ENCODE results near the gene NTNG2. TPM values are rescaled to one million over a fixed set of nuclear protein-coding genes. Genes with fewer than 3 reads are reported as not detected.

NTNG2 gene
- total RNA-seq, 1 donor from 2014 or later, result 0.58 TPM

DNA sequence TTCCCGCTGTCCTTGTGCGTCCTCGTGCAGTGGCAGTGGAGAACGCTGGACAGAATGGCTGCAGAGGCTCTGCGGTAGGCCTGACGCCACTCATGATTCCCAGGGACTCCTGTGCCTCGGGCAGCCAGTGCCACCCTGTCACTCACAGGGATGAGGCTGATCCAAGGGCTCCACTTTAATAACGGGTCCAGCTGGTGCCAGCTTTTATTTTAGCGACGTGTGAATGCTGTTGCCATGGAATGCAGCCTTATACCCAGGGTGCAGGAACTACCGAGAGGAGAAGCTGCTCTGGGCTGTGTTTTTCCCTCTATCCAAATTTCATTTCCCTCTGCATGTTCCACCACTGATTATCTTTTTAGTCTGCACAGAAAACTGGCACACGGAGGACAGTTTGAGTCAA, 15.8 kb upstream of the NTNG2 start:
- DNase-seq (ENCODE audit: extremely low read depth, low read depth, low spot score), result no peak

DNA sequence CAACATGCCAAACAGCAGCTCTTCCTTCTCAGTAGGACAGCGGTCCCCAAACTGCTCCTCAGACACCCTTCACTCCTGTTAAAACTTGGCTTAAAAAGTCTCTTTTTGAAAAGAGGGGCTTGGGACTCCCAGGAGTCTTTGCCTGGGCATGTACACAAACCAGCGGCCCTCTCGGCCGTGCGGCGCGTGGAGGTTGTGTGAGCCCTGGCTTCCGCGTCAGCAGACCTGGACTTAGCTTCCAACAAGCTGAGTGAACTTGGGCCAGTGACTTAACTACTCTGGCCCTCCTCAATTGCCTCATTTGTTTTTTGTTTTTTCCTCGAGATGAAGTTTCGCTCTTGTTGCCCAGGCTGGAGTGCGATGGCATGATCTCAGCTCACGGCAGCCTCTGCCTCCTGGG, 15.3 kb upstream of the NTNG2 start:
- no peak for DNase-seq (ENCODE audit: extremely low read depth, low read depth, low spot score)

DNA sequence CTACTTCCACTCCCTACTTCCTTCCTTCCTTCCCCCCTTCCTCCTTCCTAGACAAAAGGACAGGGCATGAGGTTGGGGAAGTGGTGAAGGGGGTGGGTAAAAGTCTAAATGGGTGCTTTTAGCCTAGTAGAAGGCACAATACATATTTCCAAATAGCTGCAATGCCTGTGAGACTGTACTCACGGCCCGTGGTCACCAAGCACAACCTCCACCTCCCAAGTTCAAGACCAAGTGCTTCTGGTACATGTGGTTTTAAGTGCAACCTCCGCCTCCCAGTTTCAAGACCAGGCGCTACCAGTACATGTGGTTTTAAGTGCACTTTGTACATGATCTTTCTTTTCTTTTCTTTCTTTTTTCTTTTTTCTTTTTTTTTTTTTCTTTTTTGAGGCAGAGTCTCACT, 14.5 kb upstream of the NTNG2 start:
- DNase-seq (ENCODE audit: extremely low read depth, low read depth, low spot score), result no peak

- DNase-seq (ENCODE audit: extremely low read depth, low read depth, low spot score), result no peak
These were observed 14.0 kb upstream of the NTNG2 start for GRCh38 chr9:132147839-132148238.

- DNase-seq (ENCODE audit: extremely low read depth, low read depth, low spot score), result no peak
These were observed 11.6 kb upstream of the NTNG2 start for GRCh38 chr9:132150256-132150655.

DNA sequence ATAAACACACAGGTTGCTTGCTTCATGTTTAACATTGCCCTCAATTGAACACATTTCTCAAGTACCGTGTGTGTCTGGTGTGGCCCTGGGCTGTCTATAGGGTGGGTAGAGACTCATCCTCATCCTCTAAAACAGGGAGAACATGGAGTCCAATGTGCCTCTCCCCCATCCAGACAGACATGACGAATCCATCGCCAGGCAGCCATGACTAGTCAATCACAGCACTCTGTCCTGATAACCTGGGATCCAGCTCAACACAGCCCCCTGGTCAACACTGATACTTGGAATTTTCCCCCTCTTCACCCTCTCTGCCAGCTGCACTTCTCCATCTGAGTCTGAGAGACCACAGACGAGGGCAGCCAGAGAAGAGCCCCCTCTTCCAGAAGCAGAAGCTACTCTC, 10.7 kb upstream of the NTNG2 start:
- DNase-seq (ENCODE audit: extremely low read depth, low read depth, low spot score), result no peak

GRCh38 chr9:132152231-132152630, 9.6 kb upstream of the NTNG2 start:
- DNase-seq (ENCODE audit: extremely low read depth, low read depth, low spot score), result no peak

GRCh38 chr9:132154863-132155567, 6.8 kb upstream of the NTNG2 start:
- no peak for DNase-seq (ENCODE audit: extremely low read depth, low read depth, low spot score)

DNA sequence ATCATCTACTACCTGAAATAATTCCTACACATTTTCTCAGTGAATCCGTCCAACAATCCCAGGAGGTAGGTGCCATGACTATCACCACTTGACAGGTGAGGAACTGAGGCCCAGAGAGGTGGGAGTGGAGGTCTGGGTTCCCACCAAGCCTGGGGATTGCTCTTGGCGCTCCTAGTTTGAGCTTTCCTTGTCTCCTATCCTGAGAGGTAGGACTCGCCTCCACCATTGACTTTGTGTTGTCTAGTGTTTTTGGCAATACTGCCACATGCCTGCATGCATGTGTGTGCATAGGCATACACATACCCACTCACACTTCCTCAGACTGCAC, 6.3 kb upstream of the NTNG2 start:
- no peak for DNase-seq (ENCODE audit: extremely low read depth, low read depth, low spot score)

GRCh38 chr9:132156262-132156661, 5.6 kb upstream of the NTNG2 start:
- no peak for DNase-seq (ENCODE audit: extremely low read depth, low read depth, low spot score)

DNA sequence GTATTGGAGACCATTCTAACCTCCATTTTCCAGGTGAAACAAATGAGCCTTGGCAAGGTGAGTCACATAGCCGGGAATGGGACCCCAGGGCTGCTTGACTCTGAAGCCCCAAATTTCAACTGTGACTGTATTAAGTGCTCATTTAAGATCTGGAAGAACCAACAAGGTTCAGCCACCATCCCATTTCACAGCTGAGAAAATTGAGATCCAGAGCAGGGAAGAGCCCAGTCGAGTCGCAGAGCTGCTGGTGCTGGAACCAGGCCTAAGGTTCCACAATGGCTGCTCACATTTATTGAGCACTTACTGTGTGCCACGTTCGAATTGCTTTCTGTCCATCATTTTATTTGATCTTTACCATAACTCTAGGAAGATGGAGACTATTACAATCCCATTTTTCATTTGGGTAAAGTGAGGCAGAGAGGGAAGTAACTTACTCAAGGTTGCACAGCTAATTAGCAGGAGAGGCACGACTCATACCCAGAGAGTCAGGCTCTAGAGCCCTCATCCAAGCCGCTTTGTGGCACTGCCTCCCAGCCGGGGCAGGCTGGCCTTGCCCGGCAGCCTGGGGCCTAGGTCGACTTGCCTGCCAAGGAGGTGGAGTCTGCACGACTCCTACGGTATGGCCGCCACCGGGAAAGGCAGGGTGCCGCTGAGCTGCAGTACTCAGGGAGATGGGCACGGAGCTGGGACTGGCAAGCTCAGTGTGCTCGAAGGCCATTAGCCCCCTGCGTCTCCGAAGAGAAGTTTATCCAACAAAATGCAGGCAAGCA, 4.3 kb upstream of the NTNG2 start:
- no peak for DNase-seq (ENCODE audit: extremely low read depth, low read depth, low spot score)

DNA sequence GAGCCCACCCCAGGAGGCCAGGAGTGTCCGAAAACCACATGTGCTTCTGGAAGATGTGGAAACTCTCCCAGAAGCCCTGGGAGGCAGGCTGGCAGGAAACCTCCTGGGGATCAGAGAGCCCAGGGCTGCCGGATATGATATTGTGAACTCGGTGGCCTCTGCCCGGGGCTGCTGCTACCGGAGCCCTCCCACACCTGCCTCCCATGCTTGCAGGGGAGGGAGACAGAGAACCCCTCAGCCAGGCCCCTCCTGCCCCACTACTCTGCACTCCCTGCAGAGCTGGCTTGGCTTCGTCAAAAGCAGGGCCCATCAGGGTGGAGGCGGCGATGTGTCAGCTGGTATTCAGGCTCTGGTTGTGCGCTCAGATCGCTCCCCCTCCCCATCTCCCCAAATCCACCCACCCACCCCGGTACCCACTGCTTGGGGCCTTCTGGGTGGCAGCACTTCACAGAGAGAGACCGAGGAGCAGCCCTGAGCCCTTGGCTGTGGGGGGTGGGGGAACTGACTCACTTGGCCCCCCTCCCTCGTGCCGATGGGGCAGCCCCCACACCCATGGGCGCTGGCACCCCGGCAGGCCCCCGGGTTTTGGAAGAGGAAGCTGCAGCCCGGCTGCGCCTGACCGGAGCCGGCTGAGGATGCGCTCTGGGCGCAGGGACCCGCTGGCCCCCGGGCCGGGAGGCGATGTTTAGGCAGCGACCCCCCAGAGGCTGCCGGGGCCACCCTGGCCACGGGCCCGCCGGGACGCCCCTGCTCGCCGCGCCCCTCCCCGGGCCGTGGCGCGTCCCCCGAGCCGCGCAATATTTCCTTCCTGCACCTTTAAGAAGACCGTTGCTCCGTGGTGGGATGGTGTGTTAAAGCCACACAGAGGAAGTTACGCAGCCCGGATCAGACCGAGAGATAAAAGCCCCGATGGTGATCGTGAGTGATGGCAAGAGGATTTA, 786 bp upstream of the NTNG2 start:
- no peak for DNase-seq (ENCODE audit: extremely low read depth, low read depth, low spot score)

DNA sequence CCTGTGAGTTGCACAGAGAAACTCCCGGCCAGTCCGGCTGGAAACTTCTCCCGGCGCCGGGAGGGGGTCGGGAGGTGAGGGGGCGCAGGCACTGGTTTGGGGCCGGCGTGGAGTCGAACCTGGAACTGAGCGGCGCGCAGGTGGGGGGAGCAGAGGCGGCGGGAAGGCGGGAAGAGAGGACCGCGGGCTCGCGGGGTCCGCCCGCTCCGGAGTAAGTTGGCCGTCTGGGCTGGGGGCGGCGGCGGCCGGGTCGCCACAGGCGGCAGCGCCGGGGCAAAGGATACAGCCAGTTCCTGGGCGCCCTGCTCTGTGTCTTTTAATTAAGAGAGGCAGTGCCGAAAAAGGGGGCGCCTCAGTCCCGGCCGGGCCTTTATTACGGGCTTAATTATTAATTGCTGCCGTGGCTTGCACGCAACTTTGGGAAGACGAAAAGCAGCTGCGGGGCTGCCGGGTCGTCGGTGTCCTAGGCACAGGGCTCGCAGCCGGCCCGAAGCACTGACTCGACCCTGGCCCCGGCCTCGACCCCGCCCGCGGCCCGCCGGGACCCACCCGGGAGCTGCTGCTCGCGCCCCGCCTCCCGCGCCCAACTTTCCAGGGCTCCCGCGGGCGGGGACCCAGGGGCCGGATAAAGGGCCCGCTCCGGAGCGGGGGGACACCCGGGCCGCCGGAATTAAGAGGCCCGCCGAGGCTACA, 1.1 kb downstream of the NTNG2 start:
- DNase-seq (ENCODE audit: extremely low read depth, low read depth, low spot score), result no peak

DNA sequence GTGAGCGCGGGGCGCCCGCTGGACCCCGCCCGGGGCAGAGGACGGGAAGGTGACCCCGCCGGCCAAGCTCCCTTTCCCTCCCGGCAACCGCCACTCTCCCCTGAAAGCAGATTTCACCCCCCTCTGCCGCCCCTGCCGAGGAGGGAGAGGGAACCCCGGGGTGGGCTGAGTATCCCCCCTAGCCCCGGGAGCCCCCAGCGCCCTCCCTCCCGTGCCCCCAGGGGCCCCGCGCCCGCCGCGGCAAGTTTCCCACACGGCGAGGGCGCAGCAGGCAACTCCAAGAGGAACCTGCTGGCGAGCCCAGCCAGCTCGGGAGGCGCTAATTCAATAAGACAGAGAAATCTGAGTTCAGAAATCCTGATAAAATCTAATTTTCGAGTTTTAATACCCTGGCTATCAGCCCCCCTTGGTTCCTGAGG, 1.6 kb downstream of the NTNG2 start:
- DNase-seq (ENCODE audit: extremely low read depth, low read depth, low spot score), result no peak

- no peak for DNase-seq (ENCODE audit: extremely low read depth, low read depth, low spot score)
These were observed 2.2 kb downstream of the NTNG2 start for GRCh38 chr9:132163876-132164603.

- DNase-seq (ENCODE audit: extremely low read depth, low read depth, low spot score), result no peak
These were observed 2.9 kb downstream of the NTNG2 start for GRCh38 chr9:132164604-132165362.

- DNase-seq (ENCODE audit: extremely low read depth, low read depth, low spot score), result no peak
These were observed 4.7 kb downstream of the NTNG2 start for GRCh38 chr9:132166599-132166998.

DNA sequence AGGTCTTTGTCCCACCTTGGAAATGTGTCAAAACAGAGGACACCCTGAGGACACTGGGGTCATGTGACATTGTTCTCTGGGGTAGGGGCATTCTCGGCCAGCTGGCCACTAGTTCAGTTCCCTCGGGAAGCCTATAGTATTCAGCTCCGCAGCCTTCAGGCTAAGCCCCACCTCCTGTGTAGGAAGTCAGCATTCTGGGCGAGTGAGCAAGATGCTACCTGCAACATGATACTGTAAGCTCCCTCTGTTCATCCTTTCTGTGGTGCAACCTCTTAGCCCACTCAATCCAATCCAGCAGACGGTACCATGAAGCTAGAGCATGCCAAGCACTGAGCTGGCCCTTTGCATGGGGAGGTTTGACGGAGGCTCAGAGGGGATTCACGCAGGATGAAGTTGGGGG, 5.3 kb downstream of the NTNG2 start:
- DNase-seq (ENCODE audit: extremely low read depth, low read depth, low spot score), result no peak

DNA sequence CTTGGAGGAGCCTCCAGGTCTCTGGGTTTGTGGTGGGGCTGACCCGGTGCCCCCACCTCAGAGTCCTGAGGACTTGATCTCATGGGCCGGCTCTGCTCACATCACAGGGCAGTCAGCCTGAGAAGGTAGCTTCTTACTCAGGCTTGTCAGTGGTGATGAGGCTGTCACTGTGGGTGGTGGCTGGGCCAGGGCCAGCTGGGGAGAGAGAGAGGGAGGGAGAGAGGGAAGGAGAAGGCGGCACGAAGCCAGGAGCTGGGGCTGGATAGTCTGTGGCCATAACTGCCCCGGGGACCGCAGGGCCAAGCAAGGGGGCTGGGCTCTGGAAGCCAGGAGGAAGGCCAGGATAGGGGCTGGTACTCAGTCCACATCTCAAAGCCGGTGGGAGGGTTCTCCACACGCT, 6.5 kb downstream of the NTNG2 start:
- no peak for DNase-seq (ENCODE audit: extremely low read depth, low read depth, low spot score)

Data from glomerular endothelial cell (primary cell).